SJSA1 (cell line): ENCODE results near the gene MRPL51. TPM values are rescaled to one million over a fixed set of nuclear protein-coding genes. Genes with fewer than 3 reads are reported as not detected.
A peak's percentile ranks its signal among the peaks of the same experiment; 100 is the strongest.

Experiments
- DNase-seq, 2 experiments: peaks; one replicate each; pipeline ENCODE4 v3.0.0-alpha.2; 2015 to 2020; ENCODE audit warnings: low spot score in 2 of 2, low read depth in 1 of 2
- H3K27ac ChIP-seq: fragments of 250-450 bp; sonication (Bioruptor Pico); 2 replicates; pipeline ENCODE4 v1.5.1; 2020; ENCODE audit warnings: mild to moderate bottlenecking, moderate library complexity
- H3K27me3 ChIP-seq: fragments of 250-450 bp; sonication (Bioruptor Pico); replicated peaks from 2 replicates; pipeline ENCODE4 v1.5.1; 2020; ENCODE audit warnings: mild to moderate bottlenecking, moderate library complexity
- H3K36me3 ChIP-seq: fragments of 250-450 bp; sonication (Bioruptor Pico); 2 replicates; pipeline ENCODE4 v1.5.1; 2020; ENCODE audit warnings: mild to moderate bottlenecking
- H3K4me1 ChIP-seq: fragments of 250-450 bp; sonication (Bioruptor Pico); replicated peaks from 2 replicates; pipeline ENCODE4 v1.6.1; 2021; ENCODE audit warnings: mild to moderate bottlenecking
- H3K4me3 ChIP-seq: fragments of 250-450 bp; sonication (Bioruptor Pico); 2 replicates; pipeline ENCODE4 v1.5.1; 2020; ENCODE audit warnings: mild to moderate bottlenecking
- H3K9me3 ChIP-seq: fragments of 250-450 bp; sonication (Bioruptor Pico); replicated peaks from 2 replicates; pipeline ENCODE4 v1.5.1; 2020; ENCODE audit warnings: mild to moderate bottlenecking
- total RNA-seq: library from RNA; depleted of rRNA; stranded (reverse); fragments of >200 nt; shearing (Covaris generic); gene quantifications from 2 replicates; pipeline ENCODE4 v1.2.3, GENCODE V29; 2014

The MRPL51 gene
- total RNA-seq, 1 experiment from 2014 or later, result 213 TPM

DNA sequence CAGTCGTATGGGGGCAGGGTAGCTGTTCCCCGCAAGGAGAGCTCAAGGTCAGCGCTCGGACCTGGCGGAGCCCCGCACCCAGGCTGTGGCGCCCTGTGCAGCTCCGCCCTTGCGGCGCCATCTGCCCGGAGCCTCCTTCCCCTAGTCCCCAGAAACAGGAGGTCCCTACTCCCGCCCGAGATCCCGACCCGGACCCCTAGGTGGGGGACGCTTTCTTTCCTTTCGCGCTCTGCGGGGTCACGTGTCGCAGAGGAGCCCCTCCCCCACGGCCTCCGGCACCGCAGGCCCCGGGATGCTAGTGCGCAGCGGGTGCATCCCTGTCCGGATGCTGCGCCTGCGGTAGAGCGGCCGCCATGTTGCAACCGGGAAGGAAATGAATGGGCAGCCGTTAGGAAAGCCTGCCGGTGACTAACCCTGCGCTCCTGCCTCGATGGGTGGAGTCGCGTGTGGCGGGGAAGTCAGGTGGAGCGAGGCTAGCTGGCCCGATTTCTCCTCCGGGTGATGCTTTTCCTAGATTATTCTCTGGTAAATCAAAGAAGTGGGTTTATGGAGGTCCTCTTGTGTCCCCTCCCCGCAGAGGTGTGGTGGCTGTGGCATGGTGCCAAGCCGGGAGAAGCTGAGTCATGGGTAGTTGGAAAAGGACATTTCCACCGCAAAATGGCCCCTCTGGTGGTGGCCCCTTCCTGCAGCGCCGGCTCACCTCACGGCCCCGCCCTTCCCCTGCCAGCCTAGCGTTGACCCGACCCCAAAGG, 42.1 kb upstream of the MRPL51 start:
- Histone ChIP-seq H3K9me3 (no peaks in the 10 kb centered on the region), H3K27ac (peak overlapping the region; percentile 77), H3K4me1 (peaks cover 47% of the 10 kb centered on the region), H3K4me3 (peak overlapping the region; percentile 85), H3K27me3 (no peaks in the 10 kb centered on the region), H3K36me3 (peaks cover 79% of the 10 kb centered on the region)
- peak; percentile 81 to 83 for DNase-seq

DNA sequence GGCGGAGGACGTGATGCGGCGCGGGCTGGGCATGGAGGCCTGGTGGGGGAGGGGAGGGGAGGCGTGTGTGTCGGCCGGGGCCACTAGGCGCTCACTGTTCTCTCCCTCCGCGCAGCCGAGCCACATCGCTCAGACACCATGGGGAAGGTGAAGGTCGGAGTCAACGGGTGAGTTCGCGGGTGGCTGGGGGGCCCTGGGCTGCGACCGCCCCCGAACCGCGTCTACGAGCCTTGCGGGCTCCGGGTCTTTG, 41.6 kb upstream of the MRPL51 start:
- H3K4me3 ChIP-seq, result peak overlapping the region; percentile 85
- H3K27me3 ChIP-seq, result no peaks in the 10 kb centered on the region
- no peak for DNase-seq
- no peaks in the 10 kb centered on the region for H3K9me3 ChIP-seq
- H3K4me1 ChIP-seq, result peaks cover 42% of the 10 kb centered on the region
- peaks cover 79% of the 10 kb centered on the region for H3K36me3 ChIP-seq
- peak overlapping the region; percentile 77 for H3K27ac ChIP-seq

DNA sequence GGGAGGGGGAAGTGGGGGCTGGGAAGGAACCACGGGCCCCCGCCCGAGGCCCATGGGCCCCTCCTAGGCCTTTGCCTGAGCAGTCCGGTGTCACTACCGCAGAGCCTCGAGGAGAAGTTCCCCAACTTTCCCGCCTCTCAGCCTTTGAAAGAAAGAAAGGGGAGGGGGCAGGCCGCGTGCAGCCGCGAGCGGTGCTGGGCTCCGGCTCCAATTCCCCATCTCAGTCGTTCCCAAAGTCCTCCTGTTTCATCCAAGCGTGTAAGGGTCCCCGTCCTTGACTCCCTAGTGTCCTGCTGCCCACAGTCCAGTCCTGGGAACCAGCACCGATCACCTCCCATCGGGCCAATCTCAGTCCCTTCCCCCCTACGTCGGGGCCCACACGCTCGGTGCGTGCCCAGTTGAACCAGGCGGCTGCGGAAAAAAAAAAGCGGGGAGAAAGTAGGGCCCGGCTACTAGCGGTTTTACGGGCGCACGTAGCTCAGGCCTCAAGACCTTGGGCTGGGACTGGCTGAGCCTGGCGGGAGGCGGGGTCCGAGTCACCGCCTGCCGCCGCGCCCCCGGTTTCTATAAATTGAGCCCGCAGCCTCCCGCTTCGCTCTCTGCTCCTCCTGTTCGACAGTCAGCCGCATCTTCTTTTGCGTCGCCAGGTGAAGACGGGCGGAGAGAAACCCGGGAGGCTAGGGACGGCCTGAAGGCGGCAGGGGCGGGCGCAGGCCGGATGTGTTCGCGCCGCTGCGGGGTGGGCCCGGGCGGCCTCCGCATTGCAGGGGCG, 41.0 kb upstream of the MRPL51 start, which contains the start of gene GAPDH:
TSS of gene GAPDH (plus strand) at position 595 of the 772 bp plus-strand sequence. CDS start 316 bp downstream, outside the sequence.
- Histone ChIP-seq H3K36me3 (peaks cover 81% of the 10 kb centered on the region), H3K9me3 (no peaks in the 10 kb centered on the region), H3K4me1 (peaks cover 41% of the 10 kb centered on the region), H3K27ac (peak within 1 kb of the TSS; percentile 77), H3K27me3 (no peaks in the 10 kb centered on the region), H3K4me3 (peak within 1 kb of the TSS; percentile 85)
- peak; percentile 96 to 98 for DNase-seq

DNA sequence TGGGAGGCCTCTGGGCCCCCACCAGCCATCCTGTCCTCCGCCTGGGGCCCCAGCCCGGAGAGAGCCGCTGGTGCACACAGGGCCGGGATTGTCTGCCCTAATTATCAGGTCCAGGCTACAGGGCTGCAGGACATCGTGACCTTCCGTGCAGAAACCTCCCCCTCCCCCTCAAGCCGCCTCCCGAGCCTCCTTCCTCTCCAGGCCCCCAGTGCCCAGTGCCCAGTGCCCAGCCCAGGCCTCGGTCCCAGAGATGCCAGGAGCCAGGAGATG, 40.5 kb upstream of the MRPL51 start:
- Histone ChIP-seq H3K4me3 (peak overlapping the region; percentile 85), H3K9me3 (no peaks in the 10 kb centered on the region), H3K36me3 (peaks cover 81% of the 10 kb centered on the region), H3K27ac (peak overlapping the region; percentile 77), H3K27me3 (no peaks in the 10 kb centered on the region), H3K4me1 (peaks cover 41% of the 10 kb centered on the region)
- DNase-seq, result peak in 1 of 2 experiments; percentile 91

DNA sequence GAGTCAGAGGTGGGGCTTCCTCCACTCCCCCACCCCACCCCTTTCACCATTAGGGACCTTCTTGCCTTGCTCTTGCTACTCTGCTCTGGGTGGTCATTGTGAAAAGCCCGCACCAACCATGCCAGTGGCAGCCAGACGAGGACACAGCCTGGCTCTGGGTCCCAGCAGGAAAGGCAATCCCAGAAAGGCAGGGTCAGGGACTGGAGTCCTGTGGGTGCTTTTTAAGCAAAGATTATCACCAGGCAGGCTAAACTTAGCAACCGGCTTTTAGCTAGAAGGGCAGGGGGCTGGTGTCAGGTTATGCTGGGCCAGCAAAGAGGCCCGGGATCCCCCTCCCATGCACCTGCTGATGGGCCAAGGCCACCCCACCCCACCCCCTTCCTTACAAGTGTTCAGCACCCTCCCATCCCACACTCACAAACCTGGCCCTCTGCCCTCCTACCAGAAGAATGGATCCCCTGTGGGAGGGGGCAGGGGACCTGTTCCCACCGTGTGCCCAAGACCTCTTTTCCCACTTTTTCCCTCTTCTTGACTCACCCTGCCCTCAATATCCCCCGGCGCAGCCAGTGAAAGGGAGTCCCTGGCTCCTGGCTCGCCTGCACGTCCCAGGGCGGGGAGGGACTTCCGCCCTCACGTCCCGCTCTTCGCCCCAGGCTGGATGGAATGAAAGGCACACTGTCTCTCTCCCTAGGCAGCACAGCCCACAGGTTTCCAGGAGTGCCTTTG, 40.0 kb upstream of the MRPL51 start:
- no peaks in the 10 kb centered on the region for H3K27me3 ChIP-seq
- peak overlapping the region; percentile 77 for H3K27ac ChIP-seq
- H3K4me1 ChIP-seq, result peaks cover 41% of the 10 kb centered on the region
- H3K4me3 ChIP-seq, result peak overlapping the region; percentile 85
- no peaks in the 10 kb centered on the region for H3K9me3 ChIP-seq
- peak; percentile 85 to 89 for DNase-seq
- peaks cover 81% of the 10 kb centered on the region for H3K36me3 ChIP-seq

DNA sequence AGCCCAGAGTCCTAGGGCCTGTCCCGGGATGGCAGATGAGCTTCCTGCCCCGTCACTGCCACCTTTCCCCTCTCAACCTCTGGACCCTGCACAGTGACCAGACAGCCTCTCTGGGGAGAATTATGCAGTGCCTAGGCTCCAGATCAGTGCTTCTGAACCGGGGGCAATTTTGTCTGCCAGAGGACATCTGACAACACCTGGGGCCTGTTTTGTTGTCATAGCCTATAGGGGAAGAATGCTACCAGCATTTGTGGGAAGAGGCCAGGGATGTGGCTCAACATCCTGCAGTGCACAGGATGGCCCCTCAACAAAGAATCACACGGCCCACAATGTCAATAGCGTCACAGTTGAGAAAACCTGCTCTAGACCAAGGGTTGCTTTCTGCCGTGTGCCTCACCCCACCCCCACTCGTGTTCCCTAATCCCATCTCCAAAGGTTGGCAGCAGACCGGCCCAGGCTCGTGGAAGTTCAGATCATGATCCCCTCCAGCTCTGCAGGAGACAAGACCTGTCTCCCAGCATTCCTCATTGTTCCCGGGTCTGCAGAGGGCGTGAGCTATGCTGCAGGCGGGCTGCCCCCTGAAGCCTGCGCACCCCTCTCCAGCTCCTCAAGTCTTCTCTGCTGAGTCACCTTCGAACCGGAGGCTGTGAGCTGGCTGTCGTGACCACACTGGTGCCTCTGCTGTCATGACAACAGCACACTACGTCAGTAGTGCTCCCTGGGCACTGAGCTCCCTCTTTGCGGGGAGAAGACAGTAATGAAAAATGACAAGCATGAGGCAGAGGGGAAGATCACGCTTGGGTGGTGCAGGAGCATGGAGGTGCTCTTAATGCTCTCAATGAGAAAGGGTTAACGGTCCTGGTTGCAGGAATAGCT, 39.2 kb upstream of the MRPL51 start:
- peak; percentile 93 to 96 for DNase-seq
- Histone ChIP-seq H3K4me1 (peaks cover 40% of the 10 kb centered on the region), H3K36me3 (peaks cover 81% of the 10 kb centered on the region), H3K9me3 (no peaks in the 10 kb centered on the region), H3K27me3 (no peaks in the 10 kb centered on the region), H3K4me3 (peak overlapping the region; percentile 85), H3K27ac (peak overlapping the region; percentile 77)

DNA sequence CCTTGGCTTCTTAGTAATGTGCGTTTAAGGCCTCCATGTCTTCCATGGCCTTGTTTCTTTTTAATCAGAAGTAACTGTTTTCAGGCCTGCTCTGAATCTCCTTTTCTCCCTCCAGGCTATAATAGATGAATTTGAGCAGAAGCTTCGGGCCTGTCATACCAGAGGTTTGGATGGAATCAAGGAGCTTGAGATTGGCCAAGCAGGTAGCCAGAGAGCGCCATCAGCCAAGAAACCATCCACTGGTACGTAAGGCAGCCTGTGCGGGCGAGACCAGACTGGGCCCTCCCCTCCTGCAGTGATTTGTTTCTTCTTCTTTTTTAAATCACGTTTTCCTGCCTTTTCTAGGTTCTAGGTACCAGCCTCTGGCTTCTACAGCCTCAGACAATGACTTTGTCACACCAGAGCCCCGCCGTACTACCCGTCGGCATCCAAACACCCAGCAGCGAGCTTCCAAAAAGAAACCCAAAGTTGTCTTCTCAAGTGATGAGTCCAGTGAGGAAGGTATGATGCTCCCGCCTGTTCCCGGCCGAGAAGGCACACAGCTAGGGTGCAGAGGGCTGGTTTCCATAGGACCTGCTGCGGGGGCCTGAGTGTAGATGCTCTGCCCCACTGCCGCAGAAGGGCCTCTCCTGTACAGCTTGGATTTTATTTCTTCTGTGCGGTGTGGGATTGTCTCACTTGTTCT, 37.7 kb upstream of the MRPL51 start:
- peaks cover 81% of the 10 kb centered on the region for H3K36me3 ChIP-seq

DNA sequence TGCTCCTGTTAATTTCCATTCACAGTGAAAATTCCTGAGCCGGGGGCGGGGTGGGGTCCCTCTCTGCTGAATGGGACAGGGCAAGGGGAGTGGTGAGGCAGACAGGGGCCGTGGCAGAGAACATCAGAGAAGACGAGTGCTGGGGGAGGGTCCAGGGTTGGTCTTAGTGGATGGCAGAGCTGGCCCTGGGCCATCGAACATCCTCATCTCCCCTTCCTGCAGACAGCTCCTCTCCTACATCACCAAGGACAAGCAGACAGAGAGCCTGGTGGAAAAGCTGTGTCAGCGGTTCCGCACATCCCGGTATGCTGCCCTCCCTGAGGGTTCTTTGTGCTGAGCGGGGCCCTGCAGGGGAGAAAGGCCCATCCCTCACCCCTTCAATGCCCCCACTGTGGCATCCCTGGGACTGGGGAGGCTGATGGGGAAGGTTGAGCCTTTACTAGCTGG, 36.3 kb upstream of the MRPL51 start:
- Histone ChIP-seq H3K27me3 (no peaks in the 10 kb centered on the region), H3K4me1 (peaks cover 26% of the 10 kb centered on the region), H3K9me3 (no peaks in the 10 kb centered on the region), H3K4me3 (no peak overlapping the region), H3K27ac (no peak overlapping the region), H3K36me3 (peaks cover 81% of the 10 kb centered on the region)
- DNase-seq, result no peak

More for the DNA sequence above, 37.7 kb upstream of the MRPL51 start:
- Histone ChIP-seq H3K4me3 (no peak overlapping the region), H3K27me3 (no peaks in the 10 kb centered on the region), H3K9me3 (no peaks in the 10 kb centered on the region), H3K4me1 (peaks cover 26% of the 10 kb centered on the region), H3K27ac (no peak overlapping the region)
- no peak for DNase-seq

DNA sequence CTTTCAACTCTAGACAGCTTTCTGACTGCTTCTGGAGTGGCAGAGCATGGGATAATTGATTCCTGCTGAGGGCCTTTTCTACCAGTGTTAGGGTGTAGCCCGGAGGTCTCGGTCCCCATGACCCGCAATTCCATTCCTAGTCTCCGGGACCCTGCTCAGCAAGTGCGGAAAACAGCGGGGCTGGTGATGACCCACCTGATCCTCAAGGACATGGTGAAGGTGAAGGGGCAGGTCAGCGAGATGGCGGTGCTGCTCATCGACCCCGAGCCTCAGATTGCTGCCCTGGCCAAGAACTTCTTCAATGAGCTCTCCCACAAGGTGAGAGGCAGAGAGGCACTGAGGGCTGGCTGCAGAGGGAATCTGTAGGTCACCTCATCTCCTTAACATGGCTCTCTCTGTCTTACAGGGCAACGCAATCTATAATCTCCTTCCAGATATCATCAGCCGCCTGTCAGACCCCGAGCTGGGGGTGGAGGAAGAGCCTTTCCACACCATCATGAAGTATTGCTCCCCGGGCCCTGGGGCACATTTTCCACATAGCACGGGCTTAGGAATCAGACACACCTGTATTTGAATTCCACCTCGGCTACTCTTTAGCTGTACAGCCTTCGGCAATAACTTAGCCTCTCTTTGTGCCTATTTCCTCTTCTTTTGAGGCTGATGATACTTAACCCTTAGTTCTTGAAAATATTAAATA, 35.6 kb upstream of the MRPL51 start:
- H3K27me3 ChIP-seq, result no peaks in the 10 kb centered on the region
- no peak for DNase-seq
- H3K27ac ChIP-seq, result no peak overlapping the region
- peaks cover 87% of the 10 kb centered on the region for H3K36me3 ChIP-seq
- peaks cover 22% of the 10 kb centered on the region for H3K4me1 ChIP-seq
- no peaks in the 10 kb centered on the region for H3K9me3 ChIP-seq
- H3K4me3 ChIP-seq, result no peak overlapping the region

DNA sequence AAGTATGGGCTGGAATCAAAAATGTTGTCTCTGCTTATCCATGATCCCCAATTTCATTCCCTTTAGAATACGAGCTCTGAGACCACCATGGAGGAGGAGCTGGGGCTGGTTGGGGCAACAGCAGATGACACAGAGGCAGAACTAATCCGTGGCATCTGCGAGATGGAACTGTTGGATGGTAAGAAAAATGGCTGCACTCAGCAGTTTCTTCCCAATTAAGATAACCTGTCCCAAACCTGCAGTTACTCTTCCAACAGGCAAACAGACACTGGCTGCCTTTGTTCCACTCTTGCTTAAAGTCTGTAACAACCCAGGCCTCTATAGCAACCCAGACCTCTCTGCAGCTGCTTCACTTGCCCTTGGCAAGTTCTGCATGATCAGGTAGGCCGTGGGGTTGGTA, 34.6 kb upstream of the MRPL51 start:
- H3K27ac ChIP-seq, result no peak overlapping the region
- no peaks in the 10 kb centered on the region for H3K9me3 ChIP-seq
- no peaks in the 10 kb centered on the region for H3K27me3 ChIP-seq
- DNase-seq, result no peak
- peaks cover 97% of the 10 kb centered on the region for H3K36me3 ChIP-seq
- H3K4me1 ChIP-seq, result peaks cover 12% of the 10 kb centered on the region
- H3K4me3 ChIP-seq, result no peak overlapping the region

DNA sequence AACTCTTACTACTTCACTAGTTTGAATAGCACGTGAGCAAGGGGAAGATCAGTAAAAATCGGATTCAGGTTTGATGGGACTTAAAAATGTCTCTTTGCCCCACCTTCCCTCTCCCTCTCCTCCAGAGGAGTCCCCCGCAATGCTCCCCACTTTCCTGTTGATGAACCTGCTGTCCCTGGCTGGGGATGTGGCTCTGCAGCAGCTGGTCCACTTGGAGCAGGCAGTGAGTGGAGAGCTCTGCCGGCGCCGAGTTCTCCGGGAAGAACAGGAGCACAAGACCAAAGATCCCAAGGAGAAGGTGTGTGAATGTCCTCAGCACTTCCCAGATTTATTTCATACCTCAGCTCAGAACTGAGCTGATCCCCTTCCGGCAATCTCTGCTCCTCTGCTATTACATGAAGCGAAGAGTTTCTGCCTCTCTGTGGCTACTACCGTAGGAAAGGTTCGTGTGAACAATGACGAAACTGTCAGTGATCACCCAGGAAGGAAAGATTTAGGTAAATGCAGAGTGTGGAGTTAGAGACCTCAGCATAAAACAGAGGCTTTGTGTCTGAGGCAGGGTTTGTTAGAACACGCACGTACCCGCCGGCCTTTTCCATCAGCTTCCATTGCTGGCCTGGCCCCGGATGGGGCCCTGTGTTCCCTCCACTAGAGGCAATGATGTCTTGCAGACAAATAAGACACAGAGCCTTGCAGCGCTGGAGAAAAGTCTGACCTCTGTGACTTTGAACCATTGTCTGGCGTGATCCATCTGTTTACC, 33.9 kb upstream of the MRPL51 start:
- Histone ChIP-seq H3K4me1 (peaks cover 4% of the 10 kb centered on the region), H3K27ac (no peak overlapping the region), H3K27me3 (no peaks in the 10 kb centered on the region), H3K36me3 (peaks cover 100% of the 10 kb centered on the region), H3K4me3 (no peak overlapping the region), H3K9me3 (no peaks in the 10 kb centered on the region)
- DNase-seq, result no peak

DNA sequence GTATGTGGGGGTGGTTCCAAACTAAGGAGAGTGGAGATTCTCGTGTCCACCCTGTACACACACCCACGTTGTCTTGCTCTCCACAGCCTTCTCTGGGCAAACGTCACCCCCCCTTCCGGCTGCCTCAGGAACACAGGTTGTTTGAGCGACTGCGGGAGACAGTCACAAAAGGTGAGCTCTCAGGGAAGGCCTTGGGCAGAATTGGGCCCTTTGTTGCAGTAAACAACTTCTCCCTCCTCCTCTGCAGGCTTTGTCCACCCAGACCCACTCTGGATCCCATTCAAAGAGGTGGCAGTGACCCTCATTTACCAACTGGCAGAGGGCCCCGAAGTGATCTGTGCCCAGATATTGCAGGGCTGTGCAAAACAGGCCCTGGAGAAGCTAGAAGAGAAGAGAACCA, 33.1 kb upstream of the MRPL51 start:
- Histone ChIP-seq H3K4me1 (no peaks in the 10 kb centered on the region), H3K9me3 (no peaks in the 10 kb centered on the region), H3K36me3 (peaks cover 100% of the 10 kb centered on the region), H3K27ac (no peak overlapping the region), H3K27me3 (no peaks in the 10 kb centered on the region), H3K4me3 (no peak overlapping the region)
- DNase-seq, result no peak
